ENCODE measurements around the gene SEMA5B.

DNA sequence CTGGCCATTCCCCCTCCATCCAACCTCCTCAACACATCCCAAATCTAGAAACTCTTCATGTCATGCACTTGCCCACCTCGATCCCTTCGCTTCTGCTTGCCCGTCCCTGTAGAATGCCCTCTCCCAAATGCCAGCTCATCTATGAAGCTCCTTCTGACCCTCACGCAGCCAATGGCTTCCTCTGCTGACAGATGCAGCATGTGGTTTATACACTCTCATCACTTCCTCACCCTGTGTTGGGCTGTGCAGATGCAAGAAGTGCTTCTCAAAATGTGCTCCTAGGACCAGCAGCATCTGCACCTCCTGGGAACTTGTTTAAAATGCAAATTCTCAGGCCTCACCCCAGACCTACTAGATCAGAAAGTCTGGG lies 51.7 kb downstream of the SEMA5B start:
- TF ChIP-seq, protein P1, sequence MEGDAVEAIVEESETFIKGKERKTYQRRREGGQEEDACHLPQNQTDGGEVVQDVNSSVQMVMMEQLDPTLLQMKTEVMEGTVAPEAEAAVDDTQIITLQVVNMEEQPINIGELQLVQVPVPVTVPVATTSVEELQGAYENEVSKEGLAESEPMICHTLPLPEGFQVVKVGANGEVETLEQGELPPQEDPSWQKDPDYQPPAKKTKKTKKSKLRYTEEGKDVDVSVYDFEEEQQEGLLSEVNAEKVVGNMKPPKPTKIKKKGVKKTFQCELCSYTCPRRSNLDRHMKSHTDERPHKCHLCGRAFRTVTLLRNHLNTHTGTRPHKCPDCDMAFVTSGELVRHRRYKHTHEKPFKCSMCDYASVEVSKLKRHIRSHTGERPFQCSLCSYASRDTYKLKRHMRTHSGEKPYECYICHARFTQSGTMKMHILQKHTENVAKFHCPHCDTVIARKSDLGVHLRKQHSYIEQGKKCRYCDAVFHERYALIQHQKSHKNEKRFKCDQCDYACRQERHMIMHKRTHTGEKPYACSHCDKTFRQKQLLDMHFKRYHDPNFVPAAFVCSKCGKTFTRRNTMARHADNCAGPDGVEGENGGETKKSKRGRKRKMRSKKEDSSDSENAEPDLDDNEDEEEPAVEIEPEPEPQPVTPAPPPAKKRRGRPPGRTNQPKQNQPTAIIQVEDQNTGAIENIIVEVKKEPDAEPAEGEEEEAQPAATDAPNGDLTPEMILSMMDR (IDR thresholded peaks at IDR 0.05): no peak
- TF ChIP-seq POLR2A (IDR thresholded peaks at IDR 0.05): no peak
